Fibroblast of upper back skin (primary cell): ENCODE measurements around the gene ZNF628.

Experiments used
- DNase-seq: peaks from one replicate; pipeline ENCODE4 v3.0.0-alpha.2; 2013

ZNF628 gene

GRCh38 chr19:55451163-55451964, 25.1 kb upstream of the ZNF628 start:
- DNase-seq = no peak

GRCh38 chr19:55451965-55452748, 24.3 kb upstream of the ZNF628 start:
- DNase-seq = no peak

GRCh38 chr19:55452749-55453346, 23.6 kb upstream of the ZNF628 start:
- peak; percentile 69 for DNase-seq

- DNase-seq = no peak
These were observed 22.7 kb upstream of the ZNF628 start for GRCh38 chr19:55453511-55454260.

- peak; percentile 26 for DNase-seq
These were observed 21.6 kb upstream of the ZNF628 start for GRCh38 chr19:55454787-55455243.

- DNase-seq = no peak
These were observed 20.7 kb upstream of the ZNF628 start for GRCh38 chr19:55455576-55456235.

GRCh38 chr19:55456347-55456746, 20.1 kb upstream of the ZNF628 start:
- no peak for DNase-seq

- no peak for DNase-seq
These were observed 18.5 kb upstream of the ZNF628 start for GRCh38 chr19:55457683-55458457.

- no peak for DNase-seq
These were observed 16.9 kb upstream of the ZNF628 start for GRCh38 chr19:55459551-55459949.

GRCh38 chr19:55459950-55460657, 16.3 kb upstream of the ZNF628 start:
- peak; percentile 10 for DNase-seq

- DNase-seq = peak; percentile 80
These were observed 15.7 kb upstream of the ZNF628 start for GRCh38 chr19:55460670-55461258.

- DNase-seq = peak; percentile 100
These were observed 15.0 kb upstream of the ZNF628 start, which contains the start of gene ISOC2 for GRCh38 chr19:55461259-55461973. Gene ISOC2, minus strand, starts transcription at chr19:55461642. Its CDS starts 5,156 bp downstream, at chr19:55456486.

- DNase-seq = peak; percentile 32
These were observed 14.3 kb upstream of the ZNF628 start for GRCh38 chr19:55461974-55462626.

- no peak for DNase-seq
These were observed 13.7 kb upstream of the ZNF628 start for GRCh38 chr19:55462722-55463121.

GRCh38 chr19:55463583-55464031, 12.8 kb upstream of the ZNF628 start:
- DNase-seq = no peak

- DNase-seq = no peak
These were observed 12.3 kb upstream of the ZNF628 start for GRCh38 chr19:55464039-55464661.

GRCh38 chr19:55464662-55465054, 11.8 kb upstream of the ZNF628 start, which contains the start of gene C19orf85:
Gene C19orf85, minus strand, starts transcription at chr19:55464751. Its CDS starts 197 bp downstream, at chr19:55464554.
- no peak for DNase-seq
